Activated CD8-positive, alpha-beta memory T cell treated with anti-CD3 and anti-CD28 coated beads for 48 hours (primary cell): Measurements from ENCODE around the gene HOXB7.

Source experiments
- DNase-seq, 3 experiments: peaks; one replicate each; pipeline ENCODE4 v3.0.0-alpha.2; 2020; ENCODE audit warnings: low read depth in 2 of 3, low spot score in 2 of 3

The HOXB7 gene

DNA sequence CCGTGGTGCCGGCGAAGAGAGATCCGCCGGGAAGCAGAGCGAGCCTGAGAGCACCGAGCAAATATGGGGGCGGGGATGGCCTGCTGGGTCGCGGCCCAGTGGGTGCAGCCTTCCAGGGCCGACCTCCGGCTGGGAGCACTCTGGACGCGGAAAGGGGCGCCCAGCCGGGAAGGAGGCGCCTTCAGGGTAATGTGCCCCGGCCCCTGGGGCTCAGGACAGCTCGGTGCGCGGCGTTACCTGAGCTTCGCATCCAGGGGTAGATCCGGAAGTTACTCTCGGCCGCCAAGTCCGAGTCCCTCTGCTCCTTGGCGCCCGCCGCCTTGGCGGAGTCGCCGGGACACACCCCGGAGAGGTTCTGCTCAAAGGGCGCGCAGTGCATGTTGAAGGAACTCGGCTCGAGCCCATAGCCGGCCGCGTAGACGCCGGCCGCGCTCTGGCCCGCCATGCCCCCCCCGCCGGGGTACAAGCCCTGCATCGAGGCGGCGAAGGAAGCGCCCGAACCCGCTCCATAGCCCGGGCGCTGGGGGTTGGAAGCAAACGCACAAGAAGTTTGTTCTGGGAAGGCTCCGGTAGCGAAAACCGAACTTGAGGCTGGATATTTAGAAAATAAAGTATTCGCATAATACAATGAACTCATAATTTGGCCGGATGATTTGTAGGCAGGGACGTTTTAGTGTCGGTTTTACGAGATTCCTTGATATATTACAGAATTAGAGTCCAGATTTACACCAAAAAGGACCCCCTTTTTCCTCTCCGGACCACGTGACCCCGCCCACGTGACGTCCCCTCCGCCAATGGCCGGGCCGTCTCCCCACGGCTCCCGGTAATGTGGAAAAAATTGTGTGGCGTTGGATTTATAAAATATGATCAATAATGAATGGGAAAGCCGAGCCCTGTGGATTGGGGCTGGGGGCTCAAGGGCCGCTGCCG is at the start of gene HOXB7:
TSS of gene HOXB7 (minus strand) at position 736 of the 930 bp plus-strand sequence. CDS start at position 637, 99 bp downstream.
- DNase-seq = peak in 2 of 3 experiments; percentile 45 to 51

DNA sequence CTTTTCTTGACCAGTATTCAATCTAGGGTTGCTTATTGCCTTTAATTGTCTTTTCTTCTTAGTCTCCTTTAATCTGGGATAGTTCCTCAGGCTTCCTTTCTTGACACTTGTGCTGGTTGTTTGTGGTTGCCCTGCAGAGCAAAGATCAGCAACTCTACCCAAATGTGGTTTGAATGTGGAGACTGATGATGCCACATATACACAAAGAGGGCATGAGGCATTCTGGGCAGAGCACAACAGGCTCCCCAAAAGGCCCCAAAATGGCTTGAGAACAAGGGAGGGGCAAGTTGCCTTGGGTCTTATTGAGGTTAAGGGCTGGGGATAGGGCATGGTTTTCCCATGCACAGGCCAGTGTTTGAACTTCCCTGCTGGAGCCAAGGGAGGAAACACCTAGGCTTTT is 45.1 kb upstream of the HOXB7 start:
- DNase-seq = no peak

DNA sequence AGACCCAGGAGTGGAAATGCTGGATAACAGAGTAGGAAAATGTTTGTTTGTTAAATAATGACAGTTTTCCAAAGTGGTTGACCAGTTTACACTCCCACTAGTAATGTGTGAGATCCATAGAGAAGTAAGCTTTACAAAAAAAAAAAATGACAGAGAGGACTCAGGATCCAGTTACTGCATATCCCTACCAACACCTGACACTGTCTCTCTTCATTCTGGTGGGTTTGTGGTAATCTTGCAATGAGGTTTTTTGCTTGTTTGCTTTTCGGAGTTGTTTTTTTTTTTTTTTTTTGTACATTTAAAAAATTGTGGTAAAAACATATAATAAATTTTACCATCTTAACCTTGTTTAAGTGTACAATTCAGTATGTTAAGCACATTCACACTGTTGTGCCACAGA is 38.9 kb upstream of the HOXB7 start:
- no peak for DNase-seq

DNA sequence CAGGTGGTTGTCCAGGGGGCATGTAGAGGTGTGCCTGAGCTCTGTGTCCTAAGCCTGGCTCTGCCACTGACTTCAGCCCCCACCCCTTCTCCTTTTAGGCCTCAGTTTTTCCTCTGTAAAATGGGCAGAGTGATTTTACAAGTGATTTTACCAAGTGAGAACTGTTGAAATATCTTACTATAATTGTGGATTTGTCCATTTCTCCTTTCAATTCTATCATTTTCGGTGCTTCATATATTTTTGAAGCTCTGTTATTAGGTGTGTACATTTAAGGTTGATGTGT is 37.1 kb upstream of the HOXB7 start:
- DNase-seq = no peak

DNA sequence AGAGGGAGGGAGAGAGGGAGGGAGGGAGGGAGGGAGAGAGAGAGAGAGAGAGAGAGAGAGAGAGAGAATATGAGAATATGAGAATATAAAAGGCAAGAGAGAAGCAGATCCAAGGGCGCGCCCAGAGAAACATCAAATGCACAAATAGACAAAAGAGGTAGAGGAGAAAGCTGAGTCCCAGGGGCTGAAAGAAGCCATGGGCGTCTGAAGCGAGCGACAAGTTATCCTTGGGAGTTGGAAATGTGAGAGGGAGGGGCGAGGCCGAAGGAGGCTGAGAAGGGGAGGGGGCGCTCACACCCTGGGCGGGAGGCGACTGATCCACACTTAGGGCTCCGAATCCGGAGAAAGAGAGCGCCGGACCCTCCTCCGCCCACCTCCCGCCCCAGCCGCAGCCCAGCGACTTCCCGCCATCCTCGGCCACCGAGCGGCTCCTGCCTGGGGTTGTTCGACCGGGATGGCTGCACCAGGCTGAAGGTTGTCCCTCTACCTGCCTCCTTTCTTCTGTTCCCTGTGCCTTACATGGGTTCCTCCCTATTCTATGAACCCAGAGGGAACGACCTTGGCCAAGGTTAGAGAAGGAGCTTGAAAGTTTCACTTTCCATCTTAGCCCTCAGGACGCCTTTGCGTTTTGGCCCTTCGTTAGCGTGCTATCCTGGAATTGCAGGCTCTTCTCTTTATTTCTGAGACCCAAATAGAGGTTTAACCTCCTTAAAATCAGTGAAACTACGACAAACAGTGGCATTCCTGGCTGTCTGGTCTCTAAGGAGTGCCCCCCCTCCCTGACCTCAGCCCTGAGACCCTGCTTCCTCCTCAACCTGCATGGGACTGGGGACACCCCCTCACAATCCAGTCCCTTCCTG is 36.5 kb upstream of the HOXB7 start:
- DNase-seq = no peak

DNA sequence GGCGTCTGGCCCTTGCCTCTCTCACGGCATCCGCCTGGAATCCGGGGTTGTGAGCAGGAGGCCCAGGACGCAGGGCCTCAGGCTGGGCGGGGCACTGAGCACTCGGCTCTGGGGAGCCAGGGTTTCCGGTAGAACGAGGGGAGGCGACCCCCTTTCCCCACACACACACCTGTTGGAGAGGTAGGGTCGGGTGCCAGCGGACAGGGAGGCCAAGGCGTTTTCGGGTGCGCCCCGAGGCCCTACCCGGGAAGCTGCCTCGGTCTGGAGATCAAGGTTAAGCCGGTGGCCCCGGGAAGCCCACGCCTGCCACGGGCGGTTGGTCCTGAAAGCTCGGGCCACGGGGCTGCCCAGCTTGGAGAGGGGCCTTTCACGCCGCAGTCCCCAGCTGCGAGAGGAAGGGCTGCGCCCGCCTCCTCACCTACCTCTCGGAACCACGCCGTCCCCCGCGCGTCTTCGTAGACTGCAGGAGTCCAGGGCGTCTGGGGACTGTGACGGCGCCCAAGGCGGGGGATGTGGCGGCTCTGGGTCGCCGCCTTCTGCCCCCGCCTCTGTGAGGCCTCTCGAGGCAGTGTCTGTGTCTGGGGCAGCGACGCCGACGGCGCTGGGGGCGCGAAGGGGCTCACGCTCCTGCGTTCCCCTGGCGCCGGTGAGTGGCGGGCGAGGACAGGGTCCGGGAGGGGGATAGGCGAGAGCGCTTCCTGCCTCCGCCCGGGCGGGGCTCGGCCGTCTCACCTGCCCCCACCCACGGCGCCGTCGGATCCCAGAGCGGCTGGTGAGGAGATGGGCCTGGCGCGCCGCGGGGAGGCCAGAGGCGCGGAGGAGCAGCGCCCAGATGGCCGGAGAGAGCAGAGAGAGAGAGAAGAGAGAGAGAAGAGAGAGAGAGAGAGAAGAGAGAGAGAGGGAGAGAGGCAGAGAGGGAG is 35.6 kb upstream of the HOXB7 start:
- DNase-seq = no peak

DNA sequence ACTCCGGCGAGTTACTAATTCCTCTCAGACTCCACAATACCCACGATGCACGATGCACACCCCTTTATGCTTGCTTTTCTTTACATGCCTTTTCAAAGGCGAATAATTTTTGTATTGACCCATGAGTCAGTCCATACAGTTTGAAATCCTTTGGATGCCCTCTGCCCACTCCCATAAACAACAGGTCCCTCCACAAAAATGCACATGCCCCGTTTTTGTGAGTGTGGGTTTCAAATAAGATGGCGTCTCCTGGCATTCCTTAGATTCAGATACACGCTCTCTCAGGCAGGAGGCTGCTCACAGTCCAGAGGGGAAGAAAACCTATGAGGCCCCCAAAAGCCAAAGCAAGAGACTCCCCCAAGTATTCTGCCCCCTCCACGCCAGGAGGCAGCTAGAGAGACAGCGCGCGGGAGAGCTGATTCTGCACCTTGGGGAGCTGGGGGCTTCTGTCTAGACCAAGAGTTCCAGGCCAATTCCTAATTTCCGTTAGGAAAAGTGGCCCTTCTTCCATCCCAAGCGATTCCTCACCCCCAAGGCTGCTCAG is 34.9 kb upstream of the HOXB7 start:
- DNase-seq = no peak

DNA sequence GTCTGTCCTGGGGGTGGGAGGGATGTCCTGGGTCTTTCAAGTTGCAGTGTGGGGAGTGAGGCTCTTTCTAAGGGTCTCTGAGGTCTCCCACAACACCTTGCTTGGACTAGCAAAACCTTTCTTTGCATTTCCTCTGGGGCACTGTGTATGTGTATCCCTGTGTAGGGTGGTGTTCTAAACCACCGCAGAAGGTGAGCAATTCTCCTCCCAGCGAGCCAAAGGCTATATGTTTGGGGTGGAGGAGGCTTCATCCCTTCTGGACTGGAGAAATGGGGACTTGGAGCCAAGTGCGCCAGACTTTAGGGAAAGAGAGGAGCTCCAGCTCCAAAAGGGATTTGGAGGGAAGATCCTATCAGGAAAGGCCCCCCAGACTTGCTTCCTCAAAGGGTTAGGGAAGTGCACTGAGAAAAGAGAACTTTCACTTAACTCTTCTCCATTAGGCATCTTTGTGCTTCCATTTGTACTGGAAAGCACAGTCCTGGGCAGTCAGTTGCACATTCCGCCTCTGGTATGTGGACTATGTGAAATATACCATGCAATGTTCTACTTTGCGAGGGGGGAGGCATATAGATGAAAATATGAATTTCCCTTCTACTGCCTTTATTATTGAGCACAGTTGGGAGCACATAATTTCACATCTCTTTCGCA is 34.2 kb upstream of the HOXB7 start:
- DNase-seq = no peak

DNA sequence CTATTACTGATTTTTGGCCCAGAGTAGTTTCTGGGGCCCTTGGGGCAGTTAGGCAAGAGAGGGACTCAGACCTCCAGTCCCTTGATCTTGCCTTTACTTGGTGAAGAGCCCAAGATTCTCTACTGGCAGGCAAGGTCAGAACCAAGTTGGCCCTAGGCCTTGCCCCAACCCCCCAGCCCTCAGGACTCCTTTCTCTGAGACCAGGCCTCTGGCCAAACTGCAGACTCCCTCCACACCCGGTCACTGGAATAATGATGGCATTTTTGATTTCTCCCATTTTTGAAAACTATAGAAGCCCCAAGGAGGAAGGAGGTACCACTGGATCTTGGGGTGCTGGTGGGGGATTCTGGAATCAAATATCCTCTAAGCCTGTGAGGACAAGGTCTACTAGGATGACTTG is 33.3 kb upstream of the HOXB7 start:
- DNase-seq = no peak

DNA sequence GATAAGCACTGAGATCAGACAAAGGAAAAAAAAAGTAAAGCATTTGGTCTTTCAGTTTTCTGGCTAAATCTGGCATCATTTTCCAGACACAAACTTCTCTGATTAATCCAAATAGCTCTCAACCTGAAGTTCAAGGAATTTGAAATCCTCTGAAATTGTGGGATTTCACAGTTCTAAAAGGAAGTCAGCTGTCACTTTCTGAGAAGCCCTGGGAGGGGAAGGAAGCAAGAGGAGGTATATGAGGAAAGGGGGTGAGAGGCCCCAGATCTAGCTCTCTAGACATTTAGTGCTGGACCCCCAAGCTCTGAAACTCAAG is 32.8 kb upstream of the HOXB7 start:
- no peak for DNase-seq

DNA sequence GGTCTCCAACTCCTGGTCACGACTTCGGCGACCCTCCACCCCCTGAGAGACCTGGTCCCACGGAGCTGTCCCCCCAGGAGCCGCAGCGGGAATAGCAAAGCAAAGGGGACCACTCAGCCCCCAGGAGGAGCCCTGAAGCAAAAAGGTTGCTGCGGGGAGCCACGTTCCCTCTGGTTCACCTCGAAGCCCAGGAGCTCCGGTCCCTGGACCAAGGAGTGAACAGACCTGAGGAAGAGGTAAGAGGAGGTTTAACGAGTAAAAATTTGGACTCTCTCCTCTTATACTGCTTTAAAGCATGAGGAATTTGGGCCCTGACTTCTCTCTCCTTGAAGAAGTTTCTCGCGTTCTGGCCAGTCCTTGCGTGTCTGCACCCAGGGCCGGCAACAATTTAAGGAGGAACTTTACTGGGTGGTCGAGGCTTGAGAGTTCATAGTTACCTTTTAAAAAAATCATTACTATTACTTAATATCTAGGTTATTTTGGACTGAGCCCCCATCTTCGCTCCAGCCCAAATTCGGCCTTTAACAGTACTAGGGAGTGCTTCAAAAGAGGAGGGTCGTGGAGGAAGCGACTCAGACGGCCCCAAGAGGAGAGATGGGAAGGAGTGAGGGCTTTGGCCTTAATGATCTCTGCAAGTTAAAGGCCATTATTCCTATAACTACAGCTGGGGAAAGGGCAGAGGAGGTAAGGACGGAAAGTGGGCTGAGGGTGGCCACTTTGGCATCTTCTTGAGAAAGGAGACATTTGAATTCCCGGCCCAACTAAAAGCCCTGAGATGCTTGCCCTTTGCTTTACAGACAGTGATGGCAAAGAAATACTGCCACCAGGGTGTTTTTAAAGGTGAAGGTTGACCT is 32.3 kb upstream of the HOXB7 start:
- DNase-seq = no peak

DNA sequence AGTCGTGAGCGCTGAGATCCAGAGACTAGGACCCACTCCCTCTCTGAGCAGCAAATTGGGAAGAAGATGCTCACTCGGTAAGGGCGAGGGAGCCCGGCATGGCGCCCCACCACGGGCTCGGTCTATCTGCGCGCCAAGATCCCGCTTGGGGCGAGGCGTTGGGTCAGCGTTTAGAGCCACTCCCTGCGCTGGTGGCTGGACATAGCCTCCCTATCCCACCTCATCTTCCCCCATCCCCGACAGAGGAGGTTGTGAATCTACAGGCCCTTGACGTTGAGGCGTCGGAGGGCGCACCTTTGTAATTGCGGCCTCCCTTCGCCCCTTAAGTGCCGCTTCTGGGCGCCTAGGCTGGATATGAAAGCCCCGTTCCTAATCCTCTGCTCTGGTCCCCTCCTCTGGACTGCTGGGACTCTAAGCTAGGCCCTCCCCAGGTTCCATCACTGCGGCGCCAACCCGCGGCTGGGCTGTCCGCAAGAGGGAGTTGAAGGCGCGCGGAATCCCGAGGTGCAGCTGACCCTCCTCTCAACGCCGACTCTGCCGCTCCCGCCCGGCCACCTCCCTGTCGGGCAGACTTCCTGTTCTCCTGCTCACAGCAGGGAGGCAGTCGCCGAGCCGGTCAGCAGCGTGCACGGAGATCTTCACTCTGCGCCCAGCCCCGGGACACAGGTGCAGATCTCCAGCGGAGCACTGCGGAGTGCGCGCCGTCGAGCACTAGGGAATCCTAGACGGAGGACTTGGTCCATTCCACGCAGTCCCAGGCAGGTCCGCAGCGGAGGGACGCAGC is 31.4 kb upstream of the HOXB7 start:
- no peak for DNase-seq

DNA sequence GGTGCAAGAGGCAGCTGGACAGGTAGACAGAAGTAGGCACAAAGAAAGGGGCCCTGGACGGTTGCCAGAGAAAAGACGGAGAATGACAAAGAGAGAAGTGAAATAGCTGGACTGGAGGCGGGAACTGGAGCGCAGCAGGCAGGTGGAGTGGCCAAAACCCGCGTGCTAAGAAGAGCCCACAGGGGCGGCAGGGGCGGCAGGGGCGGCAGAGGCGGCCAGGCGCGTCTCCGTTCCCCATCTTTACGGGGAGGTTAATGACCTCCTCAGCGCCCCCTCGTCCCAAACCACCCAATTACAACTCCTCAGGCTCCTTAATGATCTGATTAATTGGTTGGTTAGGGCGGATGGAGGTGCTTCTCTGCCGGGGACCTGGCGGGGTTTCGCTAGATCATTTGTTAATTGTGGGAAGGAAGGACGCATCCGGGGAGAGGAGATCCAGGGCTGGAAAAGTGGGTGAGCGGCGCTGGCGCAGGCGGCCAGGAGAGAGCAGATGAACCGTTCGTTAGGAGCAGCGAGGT is 30.8 kb upstream of the HOXB7 start:
- DNase-seq = no peak

DNA sequence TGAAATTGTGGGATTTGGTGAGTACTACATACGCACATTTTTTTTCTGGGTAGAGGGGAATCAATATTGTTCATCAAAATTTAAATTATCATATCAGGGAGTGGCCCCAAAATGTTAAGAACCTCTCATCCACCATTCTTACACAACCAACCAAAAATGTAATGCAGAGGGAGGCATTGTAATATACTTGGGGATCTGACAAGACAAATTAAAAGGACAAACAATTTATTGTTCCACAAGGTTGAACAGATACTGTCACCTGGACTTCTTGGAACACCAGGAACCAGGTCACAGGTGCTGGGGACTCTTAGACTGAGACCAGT is 30.0 kb upstream of the HOXB7 start:
- DNase-seq = no peak

DNA sequence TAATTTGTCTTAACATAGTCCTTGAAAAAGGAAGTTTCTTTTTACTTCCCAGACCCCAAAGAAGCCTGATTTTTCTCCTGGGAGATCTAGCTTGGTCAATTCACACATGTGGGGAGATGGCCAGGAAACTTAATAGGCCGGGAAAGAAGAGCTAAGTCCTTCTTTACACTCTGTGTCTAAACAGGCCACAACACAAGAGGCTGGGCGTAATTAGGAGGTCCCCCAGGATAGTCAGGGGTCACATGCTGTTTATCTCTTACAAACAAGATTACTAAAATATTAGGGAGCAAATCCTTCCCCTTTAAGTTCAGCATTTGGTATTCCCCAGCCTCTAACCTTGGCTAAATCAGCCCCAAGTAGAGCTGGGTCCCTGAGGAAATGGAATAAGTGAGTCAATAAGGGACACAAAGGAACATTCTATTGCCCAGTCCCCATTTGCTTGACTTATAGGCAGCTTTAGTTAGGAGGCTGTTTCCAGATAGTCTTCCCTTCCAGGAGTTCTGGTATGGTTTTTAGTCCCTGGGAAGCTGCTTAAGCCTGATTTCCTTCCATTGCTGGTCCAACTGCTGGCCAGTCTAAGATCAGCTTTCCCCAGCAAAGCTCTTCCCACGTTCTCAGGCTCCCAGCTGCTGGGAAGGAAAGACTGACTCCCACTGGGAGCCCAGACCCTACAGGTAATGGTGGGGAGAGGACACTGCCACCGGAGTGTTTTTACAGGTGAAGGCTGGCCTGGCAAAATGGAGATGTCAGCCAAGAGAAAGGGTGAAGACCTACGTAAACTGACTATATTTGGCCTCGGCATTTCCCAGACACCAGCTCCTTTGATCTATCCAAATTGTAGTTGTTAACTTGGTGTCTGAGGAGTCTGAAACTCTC is 29.4 kb upstream of the HOXB7 start:
- DNase-seq = no peak

DNA sequence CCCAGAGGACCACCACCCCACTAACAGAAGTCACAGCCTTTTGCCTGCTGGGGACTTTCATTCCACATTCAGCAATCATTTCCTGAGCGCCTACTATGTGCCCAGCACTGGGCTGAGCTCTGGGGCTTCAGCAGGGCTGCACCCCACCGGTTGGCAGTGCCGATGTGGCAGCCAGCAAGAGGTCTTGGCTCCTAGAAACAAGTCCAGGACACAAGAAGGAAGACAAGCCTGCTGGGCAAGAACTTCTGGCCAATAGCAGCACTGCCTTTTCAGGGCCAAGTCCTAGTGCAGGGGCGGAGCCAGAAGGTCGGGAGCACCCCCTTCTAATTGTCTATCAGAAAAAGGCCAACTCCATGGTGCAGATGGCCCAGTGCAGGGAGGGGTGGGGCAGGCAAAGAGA is 28.3 kb upstream of the HOXB7 start:
- no peak for DNase-seq

DNA sequence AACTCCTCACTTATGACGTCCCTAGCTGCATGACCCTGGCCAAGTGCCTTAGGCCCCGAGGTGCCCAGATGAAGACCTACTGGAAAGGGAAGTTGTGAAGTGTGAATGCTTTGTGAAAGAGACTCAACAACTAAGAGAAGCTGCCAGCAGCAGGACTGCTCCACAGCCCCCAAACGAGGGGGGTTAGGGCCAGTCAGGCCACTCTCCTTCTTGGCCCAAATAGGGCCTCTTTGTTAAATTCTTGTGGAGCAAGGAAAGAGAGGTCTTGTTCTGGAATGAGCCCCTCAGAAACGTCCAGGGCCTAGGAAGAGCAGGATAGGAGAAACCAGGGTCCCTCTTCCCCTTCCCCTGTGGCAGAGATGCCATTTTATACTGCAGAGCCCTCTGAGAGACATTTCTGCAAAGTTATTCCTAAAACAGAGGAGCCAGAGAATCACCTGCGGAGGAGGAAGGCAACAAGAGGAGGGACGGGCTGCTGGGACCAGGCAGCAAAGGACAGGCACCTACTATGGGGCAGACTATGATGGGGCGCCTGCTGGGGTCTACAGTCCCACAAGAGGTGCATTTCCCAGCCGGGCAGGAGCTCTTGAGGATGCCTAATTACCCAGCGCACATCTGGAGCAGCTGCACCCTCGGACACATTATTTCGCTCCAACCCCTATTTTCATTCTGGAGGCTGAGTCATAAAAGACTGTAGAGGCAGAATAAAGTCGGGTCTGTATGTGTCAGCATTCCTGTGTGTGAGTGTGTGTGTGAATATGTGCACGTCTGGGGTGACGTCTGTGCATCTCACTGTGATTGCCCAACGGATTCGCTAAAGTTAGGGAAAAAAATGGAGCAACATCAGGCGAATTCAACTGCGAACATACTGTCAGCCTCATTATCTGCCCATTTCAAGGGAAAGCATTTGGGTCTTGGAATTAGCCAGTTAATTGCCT is 26.8 kb upstream of the HOXB7 start:
- DNase-seq = no peak
